ENCODE measurements around the gene SORBS1.

DNA sequence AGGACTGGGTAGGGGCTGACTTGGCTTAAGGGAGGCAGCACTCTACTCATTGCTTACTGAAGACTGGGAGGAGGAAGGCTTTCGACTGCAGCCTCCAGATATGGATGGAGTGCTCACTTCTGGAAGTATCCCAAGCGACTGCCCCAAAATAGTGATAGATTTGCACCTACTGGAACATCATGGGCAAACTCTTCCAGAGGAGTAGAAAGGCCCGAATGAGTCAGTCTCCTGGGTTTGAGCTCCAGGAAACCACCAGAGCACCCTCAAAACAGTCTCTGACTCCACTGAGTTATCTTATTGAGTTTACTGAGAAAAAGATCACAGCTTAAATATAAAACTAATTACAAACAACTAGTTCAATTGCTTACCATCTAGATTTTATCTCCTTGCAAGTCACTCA lies 233.2 kb downstream of the SORBS1 start:
- TF ChIP-seq POLR2AphosphoS5 (IDR thresholded peaks at IDR 0.05) (no peak), POLR2A (IDR thresholded peaks at IDR 0.05) (no peak), EP300 (IDR thresholded peaks at IDR 0.05) (no peak)
- TF ChIP-seq, protein P1, sequence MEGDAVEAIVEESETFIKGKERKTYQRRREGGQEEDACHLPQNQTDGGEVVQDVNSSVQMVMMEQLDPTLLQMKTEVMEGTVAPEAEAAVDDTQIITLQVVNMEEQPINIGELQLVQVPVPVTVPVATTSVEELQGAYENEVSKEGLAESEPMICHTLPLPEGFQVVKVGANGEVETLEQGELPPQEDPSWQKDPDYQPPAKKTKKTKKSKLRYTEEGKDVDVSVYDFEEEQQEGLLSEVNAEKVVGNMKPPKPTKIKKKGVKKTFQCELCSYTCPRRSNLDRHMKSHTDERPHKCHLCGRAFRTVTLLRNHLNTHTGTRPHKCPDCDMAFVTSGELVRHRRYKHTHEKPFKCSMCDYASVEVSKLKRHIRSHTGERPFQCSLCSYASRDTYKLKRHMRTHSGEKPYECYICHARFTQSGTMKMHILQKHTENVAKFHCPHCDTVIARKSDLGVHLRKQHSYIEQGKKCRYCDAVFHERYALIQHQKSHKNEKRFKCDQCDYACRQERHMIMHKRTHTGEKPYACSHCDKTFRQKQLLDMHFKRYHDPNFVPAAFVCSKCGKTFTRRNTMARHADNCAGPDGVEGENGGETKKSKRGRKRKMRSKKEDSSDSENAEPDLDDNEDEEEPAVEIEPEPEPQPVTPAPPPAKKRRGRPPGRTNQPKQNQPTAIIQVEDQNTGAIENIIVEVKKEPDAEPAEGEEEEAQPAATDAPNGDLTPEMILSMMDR (IDR thresholded peaks at IDR 0.05) = no peak

All from suprapubic skin (tissue), 4 donors.